Colonic mucosa (tissue), 4 donors: ENCODE data around the gene ALOX15. TPM values are rescaled to one million over a fixed set of nuclear protein-coding genes. Genes with fewer than 3 reads are reported as not detected.
A peak's percentile ranks its signal among the peaks of the same experiment; 100 is the strongest.
"Not testable (repeated sequence)": the region's sequence is repeated elsewhere in the genome, so short reads cannot be mapped to it uniquely, and the experiment has no call there.

Experiments
- DNase-seq: peaks from one replicate; pipeline ENCODE4 v3.0.0-alpha.2; 2020
- H3K27ac ChIP-seq: fragments of 200-600 bp; one replicate; pipeline ENCODE4 v1.8.0; 2021
- H3K27me3 ChIP-seq: fragments of 200-600 bp; one replicate; pipeline ENCODE4 v1.8.0; 2021
- H3K36me3 ChIP-seq: fragments of 200-600 bp; one replicate; pipeline ENCODE4 v1.8.0; 2021
- H3K4me1 ChIP-seq: fragments of 200-600 bp; one replicate; pipeline ENCODE4 v1.8.0; 2021; ENCODE audit warnings: mild to moderate bottlenecking
- H3K4me3 ChIP-seq: fragments of 200-600 bp; one replicate; pipeline ENCODE4 v1.8.0; 2021
- H3K9ac ChIP-seq, 2 donors: one replicate each; pipeline ENCODE4 v1.7.0; 2013; ENCODE audit warnings: control low read depth in 2 of 2, low read depth in 2 of 2, low read length in 2 of 2
- H3K9me3 ChIP-seq: fragments of 200-600 bp; one replicate; pipeline ENCODE4 v1.8.0; 2021
- intact Hi-C: fragments of 100-400 bp; cut with DNase I; formaldehyde crosslinking; loops from one replicate; pipeline ENCODE4 v1.14.1; 2022
- total RNA-seq, 2 donors: library from RNA; stranded (reverse); fragmentation: NEBNext Ultra II Directional in 1 of 2; extraction: Animal tissue kit (Norgen Biotek cat#: 25700) in 1 of 2; gene quantifications; one replicate each; pipeline ENCODE4 v1.2.1, GENCODE V29; 2021
- TF ChIP-seq, protein P1 (sequence below): fragments of 200-600 bp; IDR thresholded peaks from one replicate; pipeline ENCODE4 v1.8.0; 2022; ENCODE audit warnings: antibody characterized with exemption, mild to moderate bottlenecking
- donor health status: healthy.
- donor health status: DM: no; HTN: no; CAD: no.
- donor health status: DM: no; HTN: no; CAD: no.

ALOX15 gene, protein sequence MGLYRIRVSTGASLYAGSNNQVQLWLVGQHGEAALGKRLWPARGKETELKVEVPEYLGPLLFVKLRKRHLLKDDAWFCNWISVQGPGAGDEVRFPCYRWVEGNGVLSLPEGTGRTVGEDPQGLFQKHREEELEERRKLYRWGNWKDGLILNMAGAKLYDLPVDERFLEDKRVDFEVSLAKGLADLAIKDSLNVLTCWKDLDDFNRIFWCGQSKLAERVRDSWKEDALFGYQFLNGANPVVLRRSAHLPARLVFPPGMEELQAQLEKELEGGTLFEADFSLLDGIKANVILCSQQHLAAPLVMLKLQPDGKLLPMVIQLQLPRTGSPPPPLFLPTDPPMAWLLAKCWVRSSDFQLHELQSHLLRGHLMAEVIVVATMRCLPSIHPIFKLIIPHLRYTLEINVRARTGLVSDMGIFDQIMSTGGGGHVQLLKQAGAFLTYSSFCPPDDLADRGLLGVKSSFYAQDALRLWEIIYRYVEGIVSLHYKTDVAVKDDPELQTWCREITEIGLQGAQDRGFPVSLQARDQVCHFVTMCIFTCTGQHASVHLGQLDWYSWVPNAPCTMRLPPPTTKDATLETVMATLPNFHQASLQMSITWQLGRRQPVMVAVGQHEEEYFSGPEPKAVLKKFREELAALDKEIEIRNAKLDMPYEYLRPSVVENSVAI
- total RNA-seq = under 1 TPM in 1 of 2 donors, not detected in 1; 0.13 TPM

DNA sequence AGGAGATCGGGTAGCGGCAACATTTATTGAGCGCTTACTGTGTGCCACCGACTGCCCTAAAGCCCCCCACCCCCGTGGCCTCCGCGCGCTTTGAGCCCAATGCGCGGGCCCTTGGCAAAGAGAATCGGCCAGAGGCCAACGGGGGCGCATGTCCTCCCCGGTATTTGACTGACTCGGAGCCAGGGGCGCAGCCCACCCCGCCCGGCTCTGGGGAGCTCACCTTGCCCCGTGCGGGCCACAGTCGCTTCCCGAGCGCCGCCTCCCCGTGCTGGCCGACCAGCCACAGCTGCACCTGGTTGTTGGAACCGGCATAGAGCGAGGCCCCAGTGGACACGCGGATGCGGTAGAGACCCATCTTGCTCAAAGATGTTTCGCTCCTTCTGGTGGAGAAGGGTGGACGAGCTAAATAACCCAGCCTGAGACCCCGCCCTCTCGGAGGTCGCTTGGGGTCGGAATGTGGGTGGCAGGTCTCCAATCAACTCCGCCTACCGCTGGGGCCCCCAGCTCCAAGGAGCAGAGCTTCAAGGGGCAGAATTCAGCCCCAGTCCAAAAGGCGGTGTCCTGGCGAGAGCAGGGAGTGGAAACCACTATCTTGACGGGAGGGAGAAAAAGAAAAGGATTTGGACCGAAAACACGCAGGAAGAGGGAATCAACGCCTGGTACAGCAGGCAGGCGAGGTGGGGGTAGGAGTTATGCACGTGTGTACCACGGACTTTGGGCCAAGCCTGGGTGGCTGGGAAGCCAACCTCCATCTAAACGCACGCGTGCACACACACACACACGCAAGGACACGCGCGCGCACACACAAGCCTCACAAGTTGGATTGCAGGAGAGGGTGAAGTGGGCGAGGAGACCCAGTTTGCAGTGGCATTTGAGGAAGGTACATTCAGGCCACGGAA is at the start of gene ALOX15:
Gene ALOX15, minus strand, starts transcription at position 382 of the 899 bp plus-strand sequence. Its CDS starts 27 bp downstream, at position 355.
- no peak within 1 kb of the TSS for H3K27ac ChIP-seq
- peaks cover 29% of the 10 kb centered on the region for H3K27me3 ChIP-seq
- DNase-seq = no peak
- TF ChIP-seq, protein P1, sequence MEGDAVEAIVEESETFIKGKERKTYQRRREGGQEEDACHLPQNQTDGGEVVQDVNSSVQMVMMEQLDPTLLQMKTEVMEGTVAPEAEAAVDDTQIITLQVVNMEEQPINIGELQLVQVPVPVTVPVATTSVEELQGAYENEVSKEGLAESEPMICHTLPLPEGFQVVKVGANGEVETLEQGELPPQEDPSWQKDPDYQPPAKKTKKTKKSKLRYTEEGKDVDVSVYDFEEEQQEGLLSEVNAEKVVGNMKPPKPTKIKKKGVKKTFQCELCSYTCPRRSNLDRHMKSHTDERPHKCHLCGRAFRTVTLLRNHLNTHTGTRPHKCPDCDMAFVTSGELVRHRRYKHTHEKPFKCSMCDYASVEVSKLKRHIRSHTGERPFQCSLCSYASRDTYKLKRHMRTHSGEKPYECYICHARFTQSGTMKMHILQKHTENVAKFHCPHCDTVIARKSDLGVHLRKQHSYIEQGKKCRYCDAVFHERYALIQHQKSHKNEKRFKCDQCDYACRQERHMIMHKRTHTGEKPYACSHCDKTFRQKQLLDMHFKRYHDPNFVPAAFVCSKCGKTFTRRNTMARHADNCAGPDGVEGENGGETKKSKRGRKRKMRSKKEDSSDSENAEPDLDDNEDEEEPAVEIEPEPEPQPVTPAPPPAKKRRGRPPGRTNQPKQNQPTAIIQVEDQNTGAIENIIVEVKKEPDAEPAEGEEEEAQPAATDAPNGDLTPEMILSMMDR = no peak
- intact Hi-C loops = no loop called here
- H3K9me3 ChIP-seq = no peaks in the 10 kb centered on the region
- H3K4me3 ChIP-seq = no peak within 1 kb of the TSS
- H3K4me1 ChIP-seq = no peaks in the 10 kb centered on the region
- H3K36me3 ChIP-seq = no peaks in the 10 kb centered on the region
- peak within 1 kb of the TSS in 1 of 2 donors; percentile 26 for H3K9ac ChIP-seq

DNA sequence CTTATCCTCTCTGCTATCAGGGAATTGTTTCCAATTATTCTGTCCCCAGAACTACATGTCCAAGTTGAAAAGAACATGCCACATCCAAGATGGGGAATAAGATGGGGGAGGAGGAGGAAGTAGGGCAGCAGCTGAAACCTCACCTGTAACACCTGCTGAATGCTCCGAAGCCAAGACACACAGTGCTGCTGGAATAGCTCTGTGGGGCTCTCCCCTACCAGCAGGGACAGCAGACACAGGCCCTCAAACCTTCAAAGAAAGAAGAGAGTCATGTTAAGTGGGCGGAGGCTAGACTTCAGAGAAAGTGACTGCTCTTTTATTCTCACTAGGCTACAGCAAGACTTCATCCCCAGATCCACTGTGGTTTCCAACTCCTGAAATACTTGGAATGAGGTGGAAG is 49.3 kb upstream of the ALOX15 start:
- intact Hi-C loops = no loop called here
- H3K27ac ChIP-seq = no peak overlapping the region
- TF ChIP-seq, protein P1 = no peak
- no peaks in the 10 kb centered on the region for H3K4me1 ChIP-seq
- H3K27me3 ChIP-seq = no peaks in the 10 kb centered on the region
- no peak overlapping the region for H3K4me3 ChIP-seq
- no peaks in the 10 kb centered on the region for H3K9me3 ChIP-seq
- no peak overlapping the region for H3K9ac ChIP-seq
- no peak for DNase-seq
- H3K36me3 ChIP-seq = no peaks in the 10 kb centered on the region

DNA sequence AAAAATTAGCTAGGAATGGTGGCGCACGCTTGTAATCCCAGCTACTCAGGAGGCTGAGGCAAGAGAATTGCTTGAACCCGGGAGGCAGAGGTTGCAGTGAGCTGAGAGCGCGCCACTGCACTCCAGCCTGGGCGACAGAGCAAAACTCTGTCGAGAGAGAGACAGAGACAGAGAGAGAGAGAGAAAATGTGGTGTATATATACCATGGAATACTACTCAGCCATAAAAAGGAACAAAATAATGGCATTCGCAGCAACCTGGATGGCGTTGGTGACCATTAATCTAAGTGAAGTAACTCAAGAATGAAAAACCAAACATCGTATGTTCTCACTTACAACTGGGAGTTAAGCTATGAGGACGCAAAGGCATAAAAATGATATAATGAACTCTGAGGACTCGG is 48.4 kb upstream of the ALOX15 start:
- H3K9me3 ChIP-seq, H3K27ac ChIP-seq, H3K9ac ChIP-seq, H3K36me3 ChIP-seq, intact Hi-C loops, H3K27me3 ChIP-seq, H3K4me3 ChIP-seq, H3K4me1 ChIP-seq, DNase-seq: not testable (repeated sequence)

DNA sequence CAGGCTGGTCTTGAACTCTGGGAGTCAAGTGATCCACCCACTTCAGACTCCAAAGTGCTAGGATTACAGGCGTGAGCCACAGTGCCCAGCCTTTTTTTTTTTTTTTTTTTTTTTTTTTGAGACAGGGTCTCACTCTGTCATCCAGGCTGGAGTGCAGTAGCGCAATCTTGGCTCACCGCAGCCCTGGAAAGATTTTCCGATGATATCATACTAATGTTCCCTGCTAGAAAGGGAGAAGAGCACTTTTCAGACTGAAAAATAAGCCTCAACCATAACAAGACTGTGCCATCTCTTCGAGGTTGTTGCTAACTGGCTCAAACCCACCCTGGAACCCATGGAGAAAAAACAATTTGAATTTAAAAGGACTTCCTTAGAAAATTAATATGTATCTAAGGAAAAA is 42.3 kb upstream of the ALOX15 start:
- H3K4me3 ChIP-seq, H3K4me1 ChIP-seq, H3K9ac ChIP-seq, H3K27ac ChIP-seq, DNase-seq, H3K9me3 ChIP-seq, H3K27me3 ChIP-seq, H3K36me3 ChIP-seq, intact Hi-C loops: not testable (repeated sequence)

DNA sequence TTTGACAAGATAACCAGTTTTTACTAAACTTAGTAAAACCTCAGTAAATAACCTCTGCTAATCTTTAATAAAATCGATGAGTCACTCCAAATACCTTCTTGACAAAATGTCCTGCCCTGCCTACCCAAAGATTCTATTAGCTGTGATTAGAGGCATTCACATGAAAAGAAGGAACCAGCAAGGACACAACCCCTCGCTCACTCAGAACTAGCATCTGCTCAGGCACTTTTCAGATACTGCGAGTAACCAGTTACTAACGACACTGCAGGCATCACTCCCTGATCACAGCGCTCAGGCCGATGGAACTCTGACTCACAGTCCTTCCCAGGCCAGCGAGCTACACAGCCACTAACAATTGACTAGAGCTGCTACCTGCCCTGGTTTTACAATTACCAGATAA is 38.2 kb upstream of the ALOX15 start:
- intact Hi-C loops = no loop called here
- Histone ChIP-seq H3K9ac (no peak overlapping the region), H3K36me3 (peaks cover 3% of the 10 kb centered on the region)

More for the DNA sequence above, 38.2 kb upstream of the ALOX15 start:
- H3K4me1 ChIP-seq = no peaks in the 10 kb centered on the region
- H3K27me3 ChIP-seq = no peaks in the 10 kb centered on the region
- no peak overlapping the region for H3K27ac ChIP-seq
- H3K9me3 ChIP-seq = no peaks in the 10 kb centered on the region
- no peak for DNase-seq
- H3K4me3 ChIP-seq = no peak overlapping the region
- TF ChIP-seq, protein P1 = no peak
